ENCODE results near the gene C12orf57. TPM values are rescaled to one million over a fixed set of nuclear protein-coding genes. Genes with fewer than 3 reads are reported as not detected.

Gene C12orf57
- total and polyA plus RNA-seq, 9 of the 15 experiments (the other 6 are each of a cell fraction or from before 2014, with no cell fraction given), result 26.7 to 191 (median 107) TPM

- Histone ChIP-seq H3K4me3 (no peak overlapping the region), H3K4me2 (ENCODE audit: insufficient read depth, low read length) (no peak overlapping the region), H3K27me3 (ENCODE audit: control insufficient read depth in 2 of 2, insufficient read depth in 2 of 2, low read length in 2 of 2) (no peaks in the 10 kb centered on the region), H3K79me2 (ENCODE audit: control insufficient read depth, insufficient read depth, low read length) (peaks cover 19% of the 10 kb centered on the region), H3K9me1 (ENCODE audit: control insufficient read depth, insufficient read depth, low read length) (peaks cover 6% of the 10 kb centered on the region), H4K20me1 (replicated peaks; ENCODE audit: control insufficient read depth, insufficient read depth, low read length) (no peaks in the 10 kb centered on the region), H3K4me1 (replicated peaks in 1 of 2; ENCODE audit: control insufficient read depth in 2 of 2, insufficient read depth in 2 of 2, low read length in 2 of 2) (peaks cover 12 to 40% of the 10 kb centered on the region in 2 experiments; a peak in 4 of 5 replicates), H3K36me3 (ENCODE audit: control insufficient read depth, insufficient read depth, low read length) (peaks cover 5% of the 10 kb centered on the region; the same call in 1 of the 3 replicates), H3K27ac (ENCODE audit: extremely low read depth, low read depth, low read length) (no peak overlapping the region), H2AFZ (ENCODE audit: low read depth, low read length) (no peak overlapping the region), H3K9ac (ENCODE audit: insufficient read depth in 1 of 2, low read depth in 2 of 2, low read length in 2 of 2) (no peak overlapping the region), H3K9me3 (replicated peaks; ENCODE audit: control insufficient read depth, insufficient read depth, low read depth, low read length) (no peaks in the 10 kb centered on the region)
- no peak for ATAC-seq
- intact Hi-C loops (cut with micrococcal nuclease) (no loop called here), in situ Hi-C loops (cut with MboI) (no loop called here)
- 64% methylated on average over 14 of the region's 15 CpGs for WGBS (ENCODE audit: insufficient coverage, low coverage, missing lambda C conversion rate)
- ChIA-PET CTCF (ENCODE audit: low intra/inter-chr PET ratio) (no interaction called here), POLR2A (interaction anchor here (0.6 to 2.2 kb wide), 7 partner anchors 13 to 49 kb away, joined by 3 to 14 read pairs (median 3); partner anchors contain the start of genes C12orf57 and RNU7-1)
- BruUV-seq (replicated peaks), result no TSS peak
- FAIRE-seq, result no peak
- peak; percentile 69 for TF ChIP-seq ZNF121 (CRISPR knock-in tag; conservative IDR thresholded peaks at IDR 0.05)
- peak; percentile 29 for TF ChIP-seq RBM25 (IDR thresholded peaks at IDR 0.05; ENCODE audit: low read depth, low read length, severe bottlenecking)
- no peak for TF ChIP-seq TCF3 (CRISPR knock-in tag; IDR thresholded peaks at IDR 0.05)
- DNase-seq (ENCODE audit: extremely low read depth in 1 of 4, low spot score in 3 of 4), result no peak
Observed at GRCh38 chr12:6912164-6912935, 31.5 kb upstream of the C12orf57 start.
